CD4-positive, alpha-beta T cell (primary cell): ENCODE results near the gene ZNF219. TPM values are rescaled to one million over a fixed set of nuclear protein-coding genes. Genes with fewer than 3 reads are reported as not detected.

Experiments
- ATAC-seq: fragments of 200-7000 bp; cut with Tn5 transposase; one replicate; pipeline ENCODE4 v1.10.0; 2022; ENCODE audit warnings: mild to moderate bottlenecking; ENCODE audit not compliant: poor library complexity
- CTCF ChIA-PET: fragments of 350-600 bp; sonication (Branson Sonifier 250); formaldehyde crosslinking; loops from one replicate; lab custom pipeline; 2021; ENCODE audit warnings: antibody characterized with exemption, inconsistent platforms; lab: Charles Lee
- POLR2A ChIA-PET: fragments of 350-600 bp; sonication (Branson Sonifier 250); formaldehyde crosslinking; loops from one replicate; lab custom pipeline; 2021; ENCODE audit warnings: antibody characterized with exemption, inconsistent platforms; lab: Charles Lee
- DNase-seq, 14 experiments: peaks; one replicate each; pipeline ENCODE4 v3.0.0-alpha.2; 2013 to 2020; ENCODE audit warnings: mixed read lengths in 2 of 14
- H3K27ac ChIP-seq, 2 donors: one replicate each; pipeline versions ENCODE4 v1.5.1 to v1.7.0; 2013; ENCODE audit warnings: low read length in 2 of 2, low read depth in 1 of 2, mild to moderate bottlenecking in 1 of 2
- H3K27me3 ChIP-seq, 2 experiments: 1 replicate in 1 of 2; 2 replicates in 1 of 2; pipeline versions ENCODE4 v1.6.1 to v1.7.0; 2013; ENCODE audit warnings: low read length in 2 of 2, control low read depth in 1 of 2, mild to moderate bottlenecking in 1 of 2, moderate library complexity in 1 of 2; ENCODE audit not compliant: insufficient read depth in 2 of 2, control insufficient read depth in 1 of 2
- H3K36me3 ChIP-seq: one replicate; pipeline ENCODE4 v1.6.1; 2013; ENCODE audit warnings: low read length, control low read depth; ENCODE audit not compliant: insufficient read depth
- H3K4me1 ChIP-seq: one replicate; pipeline ENCODE4 v1.6.1; 2013; ENCODE audit warnings: low read length, control low read depth; ENCODE audit not compliant: insufficient read depth
- H3K4me3 ChIP-seq: one replicate; pipeline ENCODE4 v1.5.1; 2013; ENCODE audit warnings: mild to moderate bottlenecking, low read length, moderate library complexity
- H3K9me3 ChIP-seq, 2 experiments: 1 replicate in 1 of 2; 2 replicates in 1 of 2; pipeline versions ENCODE4 v1.6.1 to v1.7.0; 2013; ENCODE audit warnings: low read length in 2 of 2, mild to moderate bottlenecking in 2 of 2, control low read depth in 1 of 2, moderate library complexity in 1 of 2; ENCODE audit not compliant: control insufficient read depth in 1 of 2, insufficient read depth in 1 of 2
- H3K27ac Mint-ChIP-seq: one replicate; pipeline ENCODE4 v1.8.0; 2020; ENCODE audit warnings: mixed read lengths
- H3K27me3 Mint-ChIP-seq: one replicate; pipeline ENCODE4 v1.8.0; 2021; ENCODE audit warnings: mixed read lengths
- H3K36me3 Mint-ChIP-seq: one replicate; pipeline ENCODE4 v1.8.0; 2021; ENCODE audit warnings: low read depth, mixed read lengths
- H3K4me1 Mint-ChIP-seq: one replicate; pipeline ENCODE4 v1.8.0; 2021; ENCODE audit warnings: low read depth, mixed read lengths
- H3K4me3 Mint-ChIP-seq: one replicate; pipeline ENCODE4 v1.8.0; 2020; ENCODE audit warnings: mild to moderate bottlenecking, mixed read lengths
- H3K9me3 Mint-ChIP-seq: one replicate; pipeline ENCODE4 v1.8.0; 2020; ENCODE audit warnings: mixed read lengths
- CTCF ChIP-seq: fragments of 200-600 bp; IDR thresholded peaks from one replicate; pipeline ENCODE4 v1.8.0; 2022; ENCODE audit warnings: antibody characterized with exemption, mild to moderate bottlenecking
- intact Hi-C, 2 experiments: fragments of 100-400 bp; cut with DNase I in 1 of 2; cut with micrococcal nuclease in 1 of 2; formaldehyde crosslinking; loops; one replicate each; pipeline versions ENCODE4 v1.15.1 to v1.9.0; 2023 to 2025; cut with DNase I, micrococcal nuclease
- total RNA-seq, 174 experiments: library from RNA in 2 of 174; stranded (reverse) in 2 of 174; gene quantifications; one replicate each; pipeline ENCODE4 v1.2.3 and lab custom pipeline; 2021 to 2026

The ZNF219 gene
- total RNA-seq, 2 experiments from 2014 or later: 15.2 to 15.5 TPM

GRCh38 chr14:21087294-21088091 lies 11.0 kb downstream of the ZNF219 start:
- H3K36me3 Mint-ChIP-seq: peaks cover 8% of the 10 kb centered on the region
- ChIA-PET CTCF (interaction anchor here (1.1 to 4.8 kb wide), 5 partner anchors 8 to 73 kb away, joined by 6 to 51 read pairs (median 24); no protein-coding TSS in a partner anchor), POLR2A (interaction anchor here (0.8 to 2.1 kb wide), 8 partner anchors 10 to 626 kb away, joined by 3 to 21 read pairs (median 7); partner anchors contain the start of genes ARHGEF40, PIP4P1 and ZNF219)
- H3K27me3 Mint-ChIP-seq: no peaks in the 10 kb centered on the region
- H3K4me1 Mint-ChIP-seq: peaks cover 35% of the 10 kb centered on the region
- H3K9me3 ChIP-seq: no peaks in the 10 kb centered on the region
- DNase-seq (peak in 12 of 14 experiments; percentile 25 to 98 (median 64)), ATAC-seq (peak; percentile 84)
- intact Hi-C loops: loop anchor here in 1 of 2 experiments (1.0 to 10.0 kb wide), 3 partner anchors 17 to 623 kb away; partner anchors contain the start of genes PIP4P1 and PNP
- H3K27ac ChIP-seq: peak overlapping the region; percentile 74 to 97
- H3K9me3 Mint-ChIP-seq: no peaks in the 10 kb centered on the region
- peak overlapping the region; percentile 50 for H3K4me3 Mint-ChIP-seq
- no peak for TF ChIP-seq CTCF
- peaks cover 28% of the 10 kb centered on the region for H3K4me1 ChIP-seq
- H3K27ac Mint-ChIP-seq: peak overlapping the region; percentile 90
- no peak overlapping the region for H3K4me3 ChIP-seq
- H3K36me3 ChIP-seq: no peaks in the 10 kb centered on the region
- H3K27me3 ChIP-seq: no peaks in the 10 kb centered on the region

GRCh38 chr14:21086908-21087293 lies 11.6 kb downstream of the ZNF219 start:
- ChIA-PET POLR2A (interaction anchor here (0.8 to 2.1 kb wide), 7 partner anchors 10 to 625 kb away, joined by 3 to 21 read pairs (median 8); partner anchors contain the start of genes ARHGEF40, PIP4P1 and ZNF219), CTCF (interaction anchor here (1.1 to 4.8 kb wide), 4 partner anchors 9 to 72 kb away, joined by 6 to 51 read pairs (median 36); no protein-coding TSS in a partner anchor)
- Histone ChIP-seq H3K4me1 (peaks cover 24% of the 10 kb centered on the region), H3K4me3 (no peak overlapping the region), H3K36me3 (no peaks in the 10 kb centered on the region), H3K27me3 (no peaks in the 10 kb centered on the region), H3K9me3 (no peaks in the 10 kb centered on the region), H3K27ac (peak overlapping the region; percentile 65 to 97)
- Mint-ChIP-seq H3K4me3 (no peak overlapping the region), H3K4me1 (peaks cover 33% of the 10 kb centered on the region), H3K36me3 (peaks cover 6% of the 10 kb centered on the region), H3K9me3 (no peaks in the 10 kb centered on the region), H3K27ac (peak overlapping the region; percentile 90), H3K27me3 (no peaks in the 10 kb centered on the region)
- no peak for TF ChIP-seq CTCF
- no peak for ATAC-seq
- no peak for DNase-seq
- intact Hi-C loops: loop anchor here in 1 of 2 experiments (1.0 to 10.0 kb wide), 3 partner anchors 17 to 622 kb away; partner anchors contain the start of genes PIP4P1 and PNP

- TF ChIP-seq CTCF: no peak
- Histone ChIP-seq H3K4me3 (no peak overlapping the region), H3K27me3 (no peaks in the 10 kb centered on the region), H3K36me3 (no peaks in the 10 kb centered on the region), H3K9me3 (no peaks in the 10 kb centered on the region), H3K4me1 (peaks cover 24% of the 10 kb centered on the region), H3K27ac (peak overlapping the region in 1 of 2 donors; percentile 24)
- POLR2A ChIA-PET: no interaction called here
- peak overlapping the region; percentile 55 for H3K27ac Mint-ChIP-seq
- peaks cover 6% of the 10 kb centered on the region for H3K36me3 Mint-ChIP-seq
- DNase-seq (peak in 2 of 14 experiments; percentile 45 to 56), ATAC-seq (no peak)
- H3K4me1 Mint-ChIP-seq: peaks cover 33% of the 10 kb centered on the region
- H3K9me3 Mint-ChIP-seq: no peaks in the 10 kb centered on the region
- no peaks in the 10 kb centered on the region for H3K27me3 Mint-ChIP-seq
- no peak overlapping the region for H3K4me3 Mint-ChIP-seq
- CTCF ChIA-PET: no interaction called here
- intact Hi-C loops: loop anchor here in 1 of 2 experiments (10.0 kb wide), 1 partner anchor 620 kb away; the partner anchor contains the start of genes PIP4P1 and PNP
Measured at GRCh38 chr14:21084998-21085853, 13.2 kb downstream of the ZNF219 start.
